ENCODE results near the gene KAZALD1.

GRCh38 chr10:101101372-101101881 is 39.6 kb downstream of the KAZALD1 start:
- TF ChIP-seq CTCF (conservative IDR thresholded peaks at IDR 0.05; ENCODE audit: low read depth, low read length) (no peak), EZH2 (IDR thresholded peaks at IDR 0.05; ENCODE audit: low read length, unreplicated experiment) (no peak)
